ENCODE results near the gene LRFN5.

GRCh38 chr14:41891624-41892023 lies 284.9 kb downstream of the LRFN5 start:
- no peak for TF ChIP-seq RAD21 (IDR thresholded peaks at IDR 0.05; ENCODE audit: low read depth)
- TF ChIP-seq CTCF (IDR thresholded peaks at IDR 0.05 in 2 of 3, conservative IDR thresholded peaks at IDR 0.05 in 1 of 3; ENCODE audit: borderline replicate concordance in 1 of 3, insufficient read depth in 1 of 3, low read depth in 2 of 3, low read length in 2 of 3) = no peak

Measured in HCT116 (cell line).